ENCODE data around the gene PLB1.
A peak's percentile ranks its signal among the peaks of the same experiment; 100 is the strongest.

PLB1 gene

DNA sequence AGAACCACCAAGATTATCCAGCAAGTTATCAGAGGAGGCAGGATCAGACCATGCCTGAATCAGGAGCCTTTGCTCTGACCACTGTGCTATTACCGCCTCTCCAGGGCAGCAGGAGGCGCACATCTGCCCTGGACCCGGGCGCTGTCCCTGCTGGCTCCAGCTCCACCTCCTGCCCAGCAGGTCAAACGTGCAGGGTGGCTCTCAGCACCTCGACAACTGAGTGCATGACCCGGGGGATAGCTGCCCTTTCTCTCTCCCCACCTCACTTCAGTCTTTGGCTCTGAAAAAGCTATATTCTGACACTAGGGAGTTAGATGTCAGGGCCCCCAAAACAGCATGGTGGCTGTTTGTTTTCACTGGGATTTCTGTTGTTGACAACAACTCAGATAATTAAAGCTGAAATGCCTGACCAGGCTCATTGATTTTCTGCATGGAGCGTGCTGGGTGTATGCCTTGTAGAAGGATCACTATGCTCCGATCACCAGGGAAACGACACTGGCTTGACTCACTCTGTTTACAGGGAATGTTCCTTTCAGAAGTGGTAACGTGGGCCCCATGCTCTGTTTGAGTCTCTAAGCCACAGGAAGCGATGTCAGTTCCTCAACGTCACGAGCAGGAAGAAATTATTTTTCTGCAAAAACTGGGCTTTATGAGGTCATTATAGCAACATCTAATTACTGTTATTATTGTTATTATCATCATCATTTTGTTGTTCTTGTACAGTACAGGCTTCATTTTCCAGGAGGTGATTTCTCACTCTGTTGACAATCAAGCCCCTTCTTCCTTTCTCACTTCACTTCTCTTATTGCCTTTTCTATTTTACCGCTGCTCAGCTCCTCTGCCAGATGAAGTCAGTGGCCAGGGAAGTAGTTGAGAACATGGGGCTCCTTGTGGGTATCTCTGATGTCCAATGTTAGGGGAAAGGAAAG, 125.6 kb downstream of the PLB1 start:
- TF ChIP-seq POLR2A (IDR thresholded peaks at IDR 0.05; ENCODE audit: low read depth, low read length) (no peak), POLR2AphosphoS5 (IDR thresholded peaks at IDR 0.05; ENCODE audit: low read depth, low read length) (no peak), TAF1 (IDR thresholded peaks at IDR 0.05; ENCODE audit: borderline replicate concordance, low read depth, low read length) (no peak)
- no peak for DNase-seq (ENCODE audit: insufficient read length)
- no peak for FAIRE-seq

DNA sequence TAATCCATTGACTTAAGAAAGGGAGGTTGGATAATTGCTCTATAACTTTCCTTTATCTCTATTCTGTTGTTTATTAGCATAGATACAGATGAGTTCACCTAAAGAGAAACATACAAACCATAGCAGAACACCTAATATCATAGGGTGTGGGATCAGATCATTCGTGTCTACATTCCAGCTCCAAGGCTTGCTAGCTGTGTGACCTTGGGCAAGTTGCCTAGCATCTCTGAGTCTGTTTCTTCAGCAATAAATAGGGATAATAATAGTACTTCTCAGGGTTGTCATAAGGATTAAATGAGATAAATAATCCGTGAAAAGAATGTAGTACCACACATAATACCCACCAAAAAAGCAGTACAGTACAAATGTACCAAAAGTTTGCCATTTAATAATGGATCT, 126.2 kb downstream of the PLB1 start:
- no peak for FAIRE-seq
- TF ChIP-seq TAF1 (IDR thresholded peaks at IDR 0.05; ENCODE audit: borderline replicate concordance, low read depth, low read length) (no peak), POLR2A (IDR thresholded peaks at IDR 0.05; ENCODE audit: low read depth, low read length) (no peak), POLR2AphosphoS5 (IDR thresholded peaks at IDR 0.05; ENCODE audit: low read depth, low read length) (no peak)
- no peak for DNase-seq (ENCODE audit: insufficient read length)

DNA sequence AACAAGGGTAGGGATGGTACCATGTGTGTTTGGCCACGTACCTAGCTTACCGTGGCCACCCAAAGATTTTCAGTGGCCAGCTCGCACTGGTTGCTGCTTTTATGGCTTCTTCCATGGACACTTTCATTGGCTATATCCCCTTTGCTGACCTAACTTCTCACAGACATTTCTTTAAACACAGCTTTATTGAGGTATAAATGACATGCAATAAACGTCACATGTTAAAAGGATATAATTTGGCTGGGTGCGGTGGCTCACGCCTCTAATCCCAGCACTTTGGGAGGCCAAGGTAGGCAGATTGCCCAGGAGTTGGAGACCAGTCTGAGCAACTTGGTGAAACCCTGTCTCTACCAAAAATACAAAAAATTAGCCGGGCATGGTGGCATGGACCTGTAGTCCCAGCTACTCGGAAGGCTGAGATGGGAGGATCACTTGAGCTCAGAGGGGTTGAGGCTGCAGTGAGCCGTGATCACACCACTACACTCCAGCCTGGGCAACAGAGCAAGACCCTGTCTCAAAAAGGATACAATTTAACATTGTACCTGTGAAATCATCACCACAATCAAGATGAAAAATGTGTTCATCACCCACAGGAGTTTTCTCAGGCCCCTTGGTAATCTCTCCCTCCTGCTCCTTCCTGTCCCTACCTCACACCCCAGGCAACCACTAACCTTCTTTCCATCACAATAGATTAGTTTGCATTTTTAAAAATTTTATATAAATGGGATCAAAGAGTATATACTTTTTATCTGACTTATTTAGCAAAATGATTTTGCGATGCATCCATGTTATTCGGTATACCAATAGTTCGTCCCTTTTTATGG, 127.9 kb downstream of the PLB1 start:
- DNase-seq (ENCODE audit: insufficient read length) (no peak), FAIRE-seq (no peak)
- TF ChIP-seq POLR2A (IDR thresholded peaks at IDR 0.05; ENCODE audit: low read depth, low read length), result no peak
- no peak for TF ChIP-seq TAF1 (IDR thresholded peaks at IDR 0.05; ENCODE audit: borderline replicate concordance, low read depth, low read length)
- no peak for TF ChIP-seq POLR2AphosphoS5 (IDR thresholded peaks at IDR 0.05; ENCODE audit: low read depth, low read length)

DNA sequence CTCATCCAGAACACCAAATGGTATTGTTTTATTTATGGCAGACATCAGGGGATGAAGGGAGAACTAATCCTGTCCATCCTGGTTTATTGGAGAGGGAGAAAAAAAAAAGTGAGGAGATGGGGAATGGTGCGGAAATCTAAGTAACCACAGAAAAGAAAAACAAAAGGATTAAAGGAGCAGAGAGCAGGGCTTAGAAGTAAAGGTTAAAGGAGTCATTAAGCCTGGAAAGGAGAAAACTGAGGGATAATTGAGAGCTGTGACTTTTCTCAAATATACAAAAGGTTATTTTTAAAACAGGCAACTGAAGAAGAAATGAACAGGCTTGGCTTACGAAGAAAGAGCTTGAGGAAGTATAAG, 128.6 kb downstream of the PLB1 start:
- TF ChIP-seq POLR2A (IDR thresholded peaks at IDR 0.05; ENCODE audit: low read depth, low read length), result no peak
- no peak for TF ChIP-seq POLR2AphosphoS5 (IDR thresholded peaks at IDR 0.05; ENCODE audit: low read depth, low read length)
- no peak for TF ChIP-seq TAF1 (IDR thresholded peaks at IDR 0.05; ENCODE audit: borderline replicate concordance, low read depth, low read length)
- DNase-seq (ENCODE audit: insufficient read length), result no peak
- FAIRE-seq, result no peak

DNA sequence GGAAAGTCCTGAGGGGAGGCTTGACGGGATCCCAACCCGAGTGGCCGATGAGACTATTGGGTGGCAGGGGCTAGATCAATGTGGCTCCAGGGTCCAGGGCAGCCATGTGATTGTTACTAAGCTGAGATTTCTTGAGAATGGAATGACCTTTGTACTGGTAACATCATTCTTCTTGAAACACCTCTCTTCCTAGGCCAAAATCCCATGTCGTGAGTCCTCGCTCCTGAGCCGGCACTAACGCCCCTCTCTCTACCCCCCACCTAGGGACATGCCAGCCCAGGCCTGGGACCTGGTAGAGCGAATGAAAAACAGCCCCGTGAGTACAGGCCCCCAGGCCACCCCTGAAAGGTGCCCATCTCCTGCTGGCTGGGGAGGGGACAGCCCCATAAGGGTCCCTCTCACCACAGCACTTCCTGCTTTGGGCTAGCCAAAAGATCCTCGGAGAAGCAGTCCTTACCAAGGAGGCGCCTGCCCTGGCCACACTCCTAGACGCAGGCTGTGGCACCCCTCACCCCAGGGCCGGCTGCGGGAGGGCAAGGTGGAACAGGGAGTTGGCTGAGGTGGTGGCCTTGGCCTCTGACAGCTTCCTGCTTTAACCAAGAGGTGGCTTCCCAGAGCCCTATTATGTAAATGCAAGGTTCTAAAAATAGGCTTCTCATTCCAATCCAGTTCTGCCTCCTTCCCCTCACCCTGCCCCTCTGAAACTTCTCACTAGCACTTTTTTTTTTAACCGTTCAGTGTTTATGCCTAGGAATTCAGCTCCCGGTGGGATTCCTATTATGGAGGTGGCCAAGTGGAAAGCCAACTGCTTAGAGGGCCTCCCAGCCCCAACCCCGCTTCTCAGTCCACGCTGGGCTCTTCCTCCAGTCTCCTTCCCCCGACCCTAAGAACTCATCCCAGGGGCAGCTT, 129.2 kb downstream of the PLB1 start:
- TF ChIP-seq TAF1 (IDR thresholded peaks at IDR 0.05; ENCODE audit: borderline replicate concordance, low read depth, low read length) (no peak), POLR2AphosphoS5 (IDR thresholded peaks at IDR 0.05; ENCODE audit: low read depth, low read length) (0 out of 2 replicates have a peak, but pooled peaks have one; percentile 24), POLR2A (IDR thresholded peaks at IDR 0.05; ENCODE audit: low read depth, low read length) (peak; percentile 40; the same call in 1 of the 2 replicates)
- peak; percentile 45 for DNase-seq (ENCODE audit: insufficient read length)
- FAIRE-seq, result peak; percentile 86

DNA sequence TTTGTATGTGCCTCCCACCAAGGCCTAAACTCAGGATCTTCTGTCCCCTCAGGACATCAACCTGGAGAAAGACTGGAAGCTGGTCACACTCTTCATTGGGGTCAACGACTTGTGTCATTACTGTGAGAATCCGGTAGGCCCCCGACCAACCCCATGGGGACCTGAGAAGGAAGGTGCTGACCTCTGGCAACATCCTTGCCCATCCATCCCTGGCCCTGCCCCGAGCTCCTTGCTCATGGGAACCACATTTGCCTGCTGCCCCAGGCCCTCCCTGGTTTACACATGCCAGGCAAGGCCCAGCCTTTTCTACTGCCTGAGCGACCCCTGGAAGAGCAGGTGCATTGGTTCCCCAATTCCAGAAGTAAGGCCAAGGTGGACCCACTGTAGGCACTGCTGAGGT, 130.5 kb downstream of the PLB1 start:
- DNase-seq (ENCODE audit: insufficient read length) (no peak), FAIRE-seq (no peak)
- TF ChIP-seq TAF1 (IDR thresholded peaks at IDR 0.05; ENCODE audit: borderline replicate concordance, low read depth, low read length) (no peak), POLR2A (IDR thresholded peaks at IDR 0.05; ENCODE audit: low read depth, low read length) (no peak), POLR2AphosphoS5 (IDR thresholded peaks at IDR 0.05; ENCODE audit: low read depth, low read length) (no peak)

DNA sequence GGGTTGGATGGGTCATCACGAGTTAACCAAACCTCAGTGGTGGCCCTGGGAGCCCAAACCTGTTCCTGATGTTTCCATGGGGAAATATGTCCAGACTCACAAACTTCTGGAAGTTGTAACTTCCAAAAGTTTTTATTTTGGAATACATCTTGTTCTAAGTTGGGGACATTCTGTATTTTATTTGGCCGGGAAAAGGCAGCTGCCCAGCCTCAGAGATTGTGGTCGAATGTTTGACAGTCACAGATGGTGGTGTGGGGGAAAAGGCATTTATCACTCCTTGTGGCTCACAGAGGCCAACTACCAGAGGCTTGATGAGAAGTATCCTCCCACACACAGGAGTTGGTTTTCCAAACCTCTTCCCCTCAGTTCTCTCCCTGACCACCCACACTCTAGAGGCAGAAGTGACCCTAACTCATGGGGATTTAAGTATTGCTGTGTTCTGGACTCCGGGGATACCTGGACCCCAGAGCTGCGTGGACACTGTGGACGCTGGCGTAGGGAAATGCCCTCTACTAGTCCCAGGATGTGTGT, 131.1 kb downstream of the PLB1 start:
- TF ChIP-seq POLR2A (IDR thresholded peaks at IDR 0.05; ENCODE audit: low read depth, low read length) (no peak), POLR2AphosphoS5 (IDR thresholded peaks at IDR 0.05; ENCODE audit: low read depth, low read length) (no peak), TAF1 (IDR thresholded peaks at IDR 0.05; ENCODE audit: borderline replicate concordance, low read depth, low read length) (no peak)
- FAIRE-seq, result no peak
- no peak for DNase-seq (ENCODE audit: insufficient read length)

DNA sequence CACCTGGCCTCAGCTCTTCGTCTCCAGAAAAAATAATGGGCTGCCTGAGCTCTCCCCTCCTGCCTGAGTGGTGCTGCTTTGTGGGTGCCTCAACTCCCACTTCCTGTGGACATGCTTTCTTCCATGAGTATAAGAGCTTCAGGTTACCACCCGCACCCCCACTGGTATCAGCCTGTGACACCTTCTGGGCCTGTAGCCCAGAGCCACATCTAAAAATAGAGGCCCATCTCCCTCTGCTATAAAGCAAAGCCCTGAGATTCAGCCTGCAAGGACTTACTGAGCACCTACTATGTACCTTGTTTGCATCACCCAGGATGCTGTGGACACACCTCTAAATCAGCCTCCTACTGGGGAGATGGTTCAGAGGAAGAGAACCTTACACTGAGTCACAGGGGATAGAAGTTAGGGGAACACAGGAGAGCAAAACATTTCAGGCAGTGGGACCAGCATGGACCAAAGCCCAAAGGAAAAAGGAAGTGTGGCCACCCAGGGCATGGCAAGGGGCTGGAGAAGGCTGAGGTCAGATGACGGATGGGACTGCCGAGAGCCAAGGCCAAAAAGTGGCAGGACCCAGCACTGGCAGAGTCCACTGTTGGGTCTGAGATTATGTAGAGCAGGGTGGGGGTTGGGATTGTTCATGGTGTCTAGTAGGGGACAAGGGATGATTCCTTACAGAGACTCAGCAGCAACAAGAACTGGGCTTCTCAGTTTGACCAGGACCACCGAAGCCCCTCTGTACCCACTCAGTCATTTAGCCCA, 132.0 kb downstream of the PLB1 start:
- TF ChIP-seq POLR2AphosphoS5 (IDR thresholded peaks at IDR 0.05; ENCODE audit: low read depth, low read length), result no peak
- no peak for TF ChIP-seq TAF1 (IDR thresholded peaks at IDR 0.05; ENCODE audit: borderline replicate concordance, low read depth, low read length)
- no peak for TF ChIP-seq POLR2A (IDR thresholded peaks at IDR 0.05; ENCODE audit: low read depth, low read length)
- no peak for DNase-seq (ENCODE audit: insufficient read length)
- FAIRE-seq, result no peak

DNA sequence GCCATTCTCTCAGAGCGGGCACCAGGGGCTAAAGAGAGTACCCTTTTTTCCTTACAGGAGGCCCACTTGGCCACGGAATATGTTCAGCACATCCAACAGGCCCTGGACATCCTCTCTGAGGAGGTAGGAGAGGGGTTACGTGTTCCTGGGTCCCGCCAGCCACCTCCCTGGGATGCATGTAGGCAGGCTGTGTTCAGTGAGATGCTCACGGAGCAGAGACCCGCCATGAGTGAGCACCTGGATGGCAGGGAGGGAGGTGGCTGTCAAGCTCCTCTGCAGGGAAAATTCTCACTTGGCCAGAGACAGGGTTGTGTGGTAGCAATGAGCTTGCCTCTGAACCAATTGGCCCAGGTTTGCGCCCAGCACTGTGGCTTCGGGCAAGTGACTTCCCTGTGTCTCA, 132.6 kb downstream of the PLB1 start:
- no peak for TF ChIP-seq POLR2A (IDR thresholded peaks at IDR 0.05; ENCODE audit: low read depth, low read length)
- TF ChIP-seq POLR2AphosphoS5 (IDR thresholded peaks at IDR 0.05; ENCODE audit: low read depth, low read length), result no peak
- TF ChIP-seq TAF1 (IDR thresholded peaks at IDR 0.05; ENCODE audit: borderline replicate concordance, low read depth, low read length), result no peak
- DNase-seq (ENCODE audit: insufficient read length) (no peak), FAIRE-seq (no peak)

DNA sequence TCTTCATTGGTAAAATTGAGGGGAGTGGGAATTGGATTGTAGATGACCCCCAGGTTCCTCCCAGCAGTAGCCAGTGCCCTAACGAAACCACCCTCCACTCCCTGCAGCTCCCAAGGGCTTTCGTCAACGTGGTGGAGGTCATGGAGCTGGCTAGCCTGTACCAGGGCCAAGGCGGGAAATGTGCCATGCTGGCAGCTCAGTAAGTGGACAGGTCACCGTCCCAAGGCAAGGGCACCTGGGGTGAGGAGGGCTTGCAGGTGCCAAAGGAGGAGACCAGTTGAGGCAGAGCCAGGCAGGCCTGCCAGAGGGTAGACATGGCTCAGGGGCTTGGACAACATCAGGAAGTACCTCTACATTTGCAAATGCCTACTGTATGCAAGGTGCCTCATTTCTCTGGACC, 133.1 kb downstream of the PLB1 start:
- FAIRE-seq (no peak), DNase-seq (ENCODE audit: insufficient read length) (no peak)
- TF ChIP-seq TAF1 (IDR thresholded peaks at IDR 0.05; ENCODE audit: borderline replicate concordance, low read depth, low read length) (no peak), POLR2AphosphoS5 (IDR thresholded peaks at IDR 0.05; ENCODE audit: low read depth, low read length) (no peak), POLR2A (IDR thresholded peaks at IDR 0.05; ENCODE audit: low read depth, low read length) (no peak)

Measured in GM12892 (cell line).